ENCODE measurements around the gene EFNB1. TPM values are rescaled to one million over a fixed set of nuclear protein-coding genes. Genes with fewer than 3 reads are reported as not detected.

EFNB1 gene
- total and polyA plus RNA-seq, 10 of the 15 experiments (the other 5 are each of a cell fraction or from before 2014, with no cell fraction given) = 0.02 to 1.0 (median 0.81) TPM; not detected in 1

- ChIA-PET CTCF (no interaction called here), POLR2A (no interaction called here)
- no peak for FAIRE-seq
These were observed 38.9 kb upstream of the EFNB1 start for GRCh38 chrX:68789966-68790365.

DNA sequence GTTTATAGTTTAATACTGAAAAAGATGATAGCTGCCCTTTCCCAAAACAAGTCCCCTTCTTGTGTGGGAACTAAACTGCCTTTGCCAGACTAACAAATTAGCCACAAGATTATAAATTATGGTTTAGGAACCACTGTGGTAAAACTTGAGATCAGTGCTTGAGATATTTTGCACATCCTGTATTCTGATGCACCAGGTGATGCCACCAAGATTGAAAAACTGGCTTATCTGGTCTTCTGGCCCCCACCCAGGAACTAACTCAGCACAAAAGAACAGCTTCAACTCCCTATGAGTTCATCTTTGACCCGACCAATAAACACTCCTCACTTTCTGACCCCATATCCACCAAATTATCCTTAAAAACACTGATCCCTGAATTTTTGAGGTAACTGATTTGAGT lies 36.7 kb upstream of the EFNB1 start:
- POLR2A ChIA-PET = no interaction called here
- CTCF ChIA-PET = no interaction called here
- intact Hi-C loops (cut with micrococcal nuclease; ENCODE audit: unreplicated experiment) = no loop called here
- RAD21 ChIA-PET (ENCODE audit: unreplicated experiment) = no interaction called here
- Histone ChIP-seq H3K9ac (ENCODE audit: control insufficient read depth, insufficient read depth, low read length) (no peak overlapping the region), H3K9me3 (replicated peaks; ENCODE audit: control insufficient read depth, insufficient read depth, low read length) (no peaks in the 10 kb centered on the region; the same call in 2 of the 3 replicates), H3K27ac (ENCODE audit: control insufficient read depth, insufficient read depth) (no peak overlapping the region), H3K27me3 (replicated peaks in 1 of 2; ENCODE audit: control insufficient read depth in 2 of 2, insufficient read depth in 2 of 2, low read length in 1 of 2) (no peaks in the 10 kb centered on the region), H3K4me1 (ENCODE audit: control insufficient read depth, insufficient read depth, low read length) (no peaks in the 10 kb centered on the region), H4K20me1 (ENCODE audit: control insufficient read depth, insufficient read depth) (no peaks in the 10 kb centered on the region), H3K4me2 (ENCODE audit: control insufficient read depth, insufficient read depth) (no peak overlapping the region), H3K4me3 (no peak overlapping the region), H3K79me2 (ENCODE audit: control insufficient read depth, insufficient read depth, low read length) (no peaks in the 10 kb centered on the region), H3K36me3 (ENCODE audit: control insufficient read depth in 2 of 2, insufficient read depth in 2 of 2, low read length in 1 of 2) (no peaks in the 10 kb centered on the region), H2AFZ (ENCODE audit: control insufficient read depth, low read depth, low read length) (no peak overlapping the region)
- SMC1A ChIA-PET (ENCODE audit: uncharacterized antibody, unreplicated experiment) = no interaction called here
- no TSS peak for BruUV-seq (replicated peaks)
- TF ChIP-seq, protein P1, sequence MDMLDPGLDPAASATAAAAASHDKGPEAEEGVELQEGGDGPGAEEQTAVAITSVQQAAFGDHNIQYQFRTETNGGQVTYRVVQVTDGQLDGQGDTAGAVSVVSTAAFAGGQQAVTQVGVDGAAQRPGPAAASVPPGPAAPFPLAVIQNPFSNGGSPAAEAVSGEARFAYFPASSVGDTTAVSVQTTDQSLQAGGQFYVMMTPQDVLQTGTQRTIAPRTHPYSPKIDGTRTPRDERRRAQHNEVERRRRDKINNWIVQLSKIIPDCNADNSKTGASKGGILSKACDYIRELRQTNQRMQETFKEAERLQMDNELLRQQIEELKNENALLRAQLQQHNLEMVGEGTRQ (IDR thresholded peaks at IDR 0.05; ENCODE audit: borderline replicate concordance, low read depth, low read length) = no peak
- TF ChIP-seq PAX8 (IDR thresholded peaks at IDR 0.05) = no peak
- WGBS (ENCODE audit: insufficient coverage, insufficient replicate concordance, low lambda C conversion rate, missing lambda C conversion rate) = 0% methylated on average over 1 of the region's 1 CpG
- in situ Hi-C loops (cut with MboI) = no loop called here
- ATAC-seq (no peak), FAIRE-seq (no peak), DNase-seq (ENCODE audit: low read depth, low spot score) (no peak)

More at GRCh38 chrX:68789966-68790365, 38.9 kb upstream of the EFNB1 start:
- intact Hi-C loops (cut with micrococcal nuclease; ENCODE audit: unreplicated experiment) (no loop called here), in situ Hi-C loops (cut with MboI) (no loop called here)
- H4K20me1 ChIP-seq (ENCODE audit: control insufficient read depth, insufficient read depth) = no peaks in the 10 kb centered on the region
- DNase-seq (ENCODE audit: low read depth, low spot score) (no peak), ATAC-seq (no peak)
- no peak overlapping the region for H2AFZ ChIP-seq (ENCODE audit: control insufficient read depth, low read depth, low read length)
- no peak overlapping the region for H3K4me2 ChIP-seq (ENCODE audit: control insufficient read depth, insufficient read depth)
- no peaks in the 10 kb centered on the region for H3K79me2 ChIP-seq (ENCODE audit: control insufficient read depth, insufficient read depth, low read length)
- TF ChIP-seq BCL11A (IDR thresholded peaks at IDR 0.05; ENCODE audit: low read depth, low read length) (no peak), KAT2A (conservative IDR thresholded peaks at IDR 0.05; ENCODE audit: control insufficient read depth, low read depth, low read length) (no peak), PAX5 (IDR thresholded peaks at IDR 0.05; ENCODE audit: borderline replicate concordance, low read depth, low read length) (no peak), ZNF274 (IDR thresholded peaks at IDR 0.05; ENCODE audit: insufficient read depth, insufficient read length) (no peak), MXI1 (IDR thresholded peaks at IDR 0.05; ENCODE audit: low read depth, low read length) (no peak), RBBP5 (conservative IDR thresholded peaks at IDR 0.05) (no peak), TAF1 (IDR thresholded peaks at IDR 0.05; ENCODE audit: borderline replicate concordance, low read depth, low read length) (no peak)
- TF ChIP-seq, protein P2, sequence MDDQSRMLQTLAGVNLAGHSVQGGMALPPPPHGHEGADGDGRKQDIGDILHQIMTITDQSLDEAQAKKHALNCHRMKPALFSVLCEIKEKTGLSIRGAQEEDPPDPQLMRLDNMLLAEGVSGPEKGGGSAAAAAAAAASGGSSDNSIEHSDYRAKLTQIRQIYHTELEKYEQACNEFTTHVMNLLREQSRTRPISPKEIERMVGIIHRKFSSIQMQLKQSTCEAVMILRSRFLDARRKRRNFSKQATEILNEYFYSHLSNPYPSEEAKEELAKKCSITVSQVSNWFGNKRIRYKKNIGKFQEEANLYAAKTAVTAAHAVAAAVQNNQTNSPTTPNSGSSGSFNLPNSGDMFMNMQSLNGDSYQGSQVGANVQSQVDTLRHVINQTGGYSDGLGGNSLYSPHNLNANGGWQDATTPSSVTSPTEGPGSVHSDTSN (IDR thresholded peaks at IDR 0.05; ENCODE audit: insufficient replicate concordance, low read depth, low read length) = no peak
- H3K4me1 ChIP-seq (ENCODE audit: control insufficient read depth, insufficient read depth, low read length) = no peaks in the 10 kb centered on the region
- no peaks in the 10 kb centered on the region for H3K9me3 ChIP-seq (replicated peaks; ENCODE audit: control insufficient read depth, insufficient read depth, low read length)
- H3K4me3 ChIP-seq = no peak overlapping the region
- ChIA-PET RAD21 (ENCODE audit: unreplicated experiment) (no interaction called here), SMC1A (ENCODE audit: uncharacterized antibody, unreplicated experiment) (interaction anchor here (0.6 kb wide), 1 partner anchor 24 kb away, joined by 3 read pairs; no protein-coding TSS in a partner anchor)
- no peaks in the 10 kb centered on the region for H3K36me3 ChIP-seq (ENCODE audit: control insufficient read depth in 2 of 2, insufficient read depth in 2 of 2, low read length in 1 of 2)
- H3K9ac ChIP-seq (ENCODE audit: control insufficient read depth, insufficient read depth, low read length) = no peak overlapping the region
- BruUV-seq (replicated peaks) = no TSS peak
- H3K27me3 ChIP-seq (replicated peaks in 1 of 2; ENCODE audit: control insufficient read depth in 2 of 2, insufficient read depth in 2 of 2, low read length in 1 of 2) = no peaks in the 10 kb centered on the region
- WGBS (ENCODE audit: insufficient coverage, insufficient replicate concordance, low lambda C conversion rate, missing lambda C conversion rate) = 12% methylated on average over 3 of the region's 3 CpGs
- H3K27ac ChIP-seq (ENCODE audit: control insufficient read depth, insufficient read depth) = no peak overlapping the region
